H9 (cell line): ENCODE results near the gene PEX5L. TPM values are rescaled to one million over a fixed set of nuclear protein-coding genes. Genes with fewer than 3 reads are reported as not detected.

Experiments used
- DNase-seq: peaks from one replicate; pipeline ENCODE4 v3.0.0-alpha.2; 2017
- H2AFZ ChIP-seq: one replicate; pipeline ENCODE4 v1.6.1; 2013; ENCODE audit warnings: mild to moderate bottlenecking, low read length, control low read depth, moderate library complexity
- H2AK5ac ChIP-seq: 2 replicates; pipeline ENCODE4 v1.6.1; 2013; ENCODE audit warnings: low read length, control low read depth, mixed read lengths; ENCODE audit not compliant: insufficient read length
- H2BK120ac ChIP-seq: one replicate; pipeline ENCODE4 v1.6.1; 2013; ENCODE audit warnings: low read depth, mild to moderate bottlenecking, low read length, control low read depth, inconsistent platforms; ENCODE audit not compliant: poor library complexity, severe bottlenecking
- H2BK12ac ChIP-seq: 2 replicates; pipeline ENCODE4 v1.6.1; 2013; ENCODE audit warnings: low read length, control low read depth, mixed read lengths, low read depth; ENCODE audit not compliant: insufficient read length
- H2BK15ac ChIP-seq: 2 replicates; pipeline ENCODE4 v1.6.1; 2013; ENCODE audit warnings: low read depth, low read length, control low read depth
- H2BK20ac ChIP-seq: one replicate; pipeline ENCODE4 v1.6.1; 2013; ENCODE audit warnings: low read depth, mild to moderate bottlenecking, low read length, control low read depth, inconsistent platforms; ENCODE audit not compliant: poor library complexity, severe bottlenecking
- H2BK5ac ChIP-seq: 2 replicates; pipeline ENCODE4 v1.6.1; 2013; ENCODE audit warnings: low read length, control low read depth, mixed read lengths; ENCODE audit not compliant: insufficient read length
- H3K14ac ChIP-seq: 2 replicates; pipeline ENCODE4 v1.6.1; 2013; ENCODE audit warnings: low read length, control low read depth; ENCODE audit not compliant: insufficient read depth
- H3K18ac ChIP-seq: 2 replicates; pipeline ENCODE4 v1.6.1; 2013; ENCODE audit warnings: low read depth, mild to moderate bottlenecking, mixed read lengths, low read length, control low read depth; ENCODE audit not compliant: insufficient read length
- H3K23ac ChIP-seq: 2 replicates; pipeline ENCODE4 v1.6.1; 2013; ENCODE audit warnings: low read length, control low read depth, mixed read lengths, low read depth; ENCODE audit not compliant: insufficient read length
- H3K23me2 ChIP-seq: 2 replicates; pipeline ENCODE4 v1.6.1; 2013; ENCODE audit warnings: low read depth, mild to moderate bottlenecking, mixed read lengths, low read length, control low read depth; ENCODE audit not compliant: insufficient read length, poor library complexity, severe bottlenecking
- H3K27ac ChIP-seq: 2 replicates; pipeline ENCODE4 v1.5.1; 2013; ENCODE audit warnings: low read length, control low read depth, mixed read lengths, low read depth; ENCODE audit not compliant: insufficient read length
- H3K27me3 ChIP-seq: 2 replicates; pipeline ENCODE4 v1.6.1; 2013; ENCODE audit warnings: low read length, control low read depth, inconsistent platforms; ENCODE audit not compliant: insufficient read depth
- H3K4ac ChIP-seq: 2 replicates; pipeline ENCODE4 v1.6.1; 2013; ENCODE audit warnings: low read depth, mild to moderate bottlenecking, control low read depth, inconsistent platforms, low read length, moderate library complexity
- H3K4me1 ChIP-seq: 2 replicates; pipeline ENCODE4 v1.6.1; 2013; ENCODE audit warnings: low read length, control low read depth, inconsistent platforms; ENCODE audit not compliant: insufficient read depth
- H3K4me2 ChIP-seq: 2 replicates; pipeline ENCODE4 v1.6.1; 2013; ENCODE audit warnings: low read length, control low read depth, mixed read lengths; ENCODE audit not compliant: insufficient read length, insufficient read depth
- H3K56ac ChIP-seq: 2 replicates; pipeline ENCODE4 v1.6.1; 2013; ENCODE audit warnings: low read depth, mild to moderate bottlenecking, mixed read lengths, low read length, control low read depth; ENCODE audit not compliant: insufficient read length
- H3K79me1 ChIP-seq: 2 replicates; pipeline ENCODE4 v1.6.1; 2013; ENCODE audit warnings: low read depth, mild to moderate bottlenecking, moderate library complexity, low read length, control low read depth, inconsistent platforms; ENCODE audit not compliant: insufficient read depth, poor library complexity, severe bottlenecking
- H3K79me2 ChIP-seq: 2 replicates; pipeline ENCODE4 v1.6.1; 2013; ENCODE audit warnings: low read length, control low read depth, inconsistent platforms; ENCODE audit not compliant: insufficient read depth
- H3K9ac ChIP-seq: 2 replicates; pipeline ENCODE4 v1.6.1; 2013; ENCODE audit warnings: low read length, control low read depth, mixed read lengths; ENCODE audit not compliant: insufficient read length; ENCODE audit errors: extremely low read depth
- H3K9me3 ChIP-seq: one replicate; pipeline ENCODE4 v1.6.1; 2013; ENCODE audit warnings: low read depth, low read length, inconsistent platforms; ENCODE audit not compliant: control insufficient read depth
- H3T11ph ChIP-seq: one replicate; pipeline ENCODE4 v1.6.1; 2013; ENCODE audit warnings: mild to moderate bottlenecking, low read length, control low read depth, inconsistent platforms
- H4K20me1 ChIP-seq: one replicate; pipeline ENCODE4 v1.6.1; 2013; ENCODE audit not compliant: control insufficient read depth, insufficient read length, insufficient read depth
- H4K5ac ChIP-seq: 2 replicates; pipeline ENCODE4 v1.6.1; 2013; ENCODE audit warnings: low read depth, mild to moderate bottlenecking, mixed read lengths, low read length, control low read depth; ENCODE audit not compliant: insufficient read length
- H4K8ac ChIP-seq: replicated peaks from 2 replicates; pipeline ENCODE4 v1.6.1; 2013; ENCODE audit warnings: low read length, control low read depth, mixed read lengths, low read depth; ENCODE audit not compliant: insufficient read length
- H4K91ac ChIP-seq: 2 replicates; pipeline ENCODE4 v1.6.1; 2013; ENCODE audit warnings: low read depth, mild to moderate bottlenecking, moderate library complexity, mixed read lengths, low read length, control low read depth; ENCODE audit not compliant: insufficient read length
- H3K27ac Mint-ChIP-seq, 3 experiments: 2 replicates in 2 of 3; 3 replicates in 1 of 3; pipeline ENCODE4 v1.8.0; 2020 to 2021; ENCODE audit warnings: mixed read lengths in 3 of 3, mild to moderate bottlenecking in 1 of 3, moderate library complexity in 1 of 3
- H3K27me3 Mint-ChIP-seq: 2 replicates; pipeline ENCODE4 v1.8.0; 2021; ENCODE audit warnings: low read depth, mild to moderate bottlenecking, moderate library complexity, mixed read lengths
- H3K36me3 Mint-ChIP-seq, 3 experiments: 2 replicates in 2 of 3; 3 replicates in 1 of 3; pipeline ENCODE4 v1.8.0; 2020 to 2021; ENCODE audit warnings: low read depth in 3 of 3, mixed read lengths in 3 of 3; ENCODE audit not compliant: insufficient read depth in 1 of 3
- H3K4me1 Mint-ChIP-seq, 2 experiments: 2 replicates each; pipeline ENCODE4 v1.8.0; 2020; ENCODE audit warnings: mixed read lengths in 2 of 2
- H3K4me3 Mint-ChIP-seq, 2 experiments: 2 replicates in 1 of 2; 3 replicates in 1 of 2; pipeline ENCODE4 v1.8.0; 2020 to 2021; ENCODE audit warnings: mild to moderate bottlenecking in 2 of 2, mixed read lengths in 2 of 2, moderate library complexity in 1 of 2
- H3K9me3 Mint-ChIP-seq, 2 experiments: 2 replicates in 1 of 2; 3 replicates in 1 of 2; pipeline ENCODE4 v1.8.0; 2020; ENCODE audit warnings: mild to moderate bottlenecking in 2 of 2, mixed read lengths in 2 of 2, moderate library complexity in 1 of 2
- CTCF ChIP-seq: fragments of 200-600 bp; sonication (generic); conservative IDR thresholded peaks from 3 replicates; pipeline ENCODE4 v1.8.0; 2021; ENCODE audit warnings: antibody characterized with exemption, mild to moderate bottlenecking
- WGBS: extraction: QIAGEN DNeasy Blood & Tissue Kit; methylation state at CpG from one replicate; pipeline ENCODE4 v1.1.7; 2013; ENCODE audit warnings: missing lambda C conversion rate, low lambda C conversion rate, mixed read lengths; ENCODE audit not compliant: insufficient read length; ENCODE audit errors: extremely low coverage; 5-methylcytosine and 5-hydroxymethylcytosine counted together
- total RNA-seq: library from RNA; stranded (reverse); gene quantifications from 2 replicates; pipeline ENCODE4 v1.2.1, GENCODE V29; 2021

PEX5L gene
- total RNA-seq, 1 experiment from 2014 or later: 0.85 TPM

- H3K79me1 ChIP-seq: no peaks in the 10 kb centered on the region
- H2BK15ac ChIP-seq: no peak overlapping the region
- no peak overlapping the region for H4K91ac ChIP-seq
- no peak overlapping the region for H3K4me2 ChIP-seq
- no peak overlapping the region for H2AFZ ChIP-seq
- no peaks in the 10 kb centered on the region for H4K20me1 ChIP-seq
- no peak overlapping the region for H2BK20ac ChIP-seq
- no peak overlapping the region for H3K27ac ChIP-seq
- DNase-seq: no peak
- no peak for TF ChIP-seq CTCF
- no peaks in the 10 kb centered on the region for H3K4me1 Mint-ChIP-seq
- no peak overlapping the region for H3K14ac ChIP-seq
- no peak overlapping the region for H3K4me3 Mint-ChIP-seq
- no peaks in the 10 kb centered on the region for H3K79me2 ChIP-seq
- WGBS: no CpG with 5 or more reads among the region's 8 CpGs
- H2BK12ac ChIP-seq: no peak overlapping the region
- H3K23me2 ChIP-seq: no peaks in the 10 kb centered on the region
- no peak overlapping the region for H3K23ac ChIP-seq
- H3K27me3 ChIP-seq: no peaks in the 10 kb centered on the region
- H2BK5ac ChIP-seq: no peak overlapping the region
- H3K4me1 ChIP-seq: no peaks in the 10 kb centered on the region
- H3K9me3 ChIP-seq: no peaks in the 10 kb centered on the region
- no peak overlapping the region for H3K18ac ChIP-seq
- no peak overlapping the region for H2BK120ac ChIP-seq
- H3K9ac ChIP-seq: no peak overlapping the region
- H3K9me3 Mint-ChIP-seq: no peaks in the 10 kb centered on the region
- peaks cover 17 to 68% (median 64%) of the 10 kb centered on the region in 3 experiments for H3K36me3 Mint-ChIP-seq
- H3K27me3 Mint-ChIP-seq: no peaks in the 10 kb centered on the region
- no peak overlapping the region for H4K8ac ChIP-seq
- H3K4ac ChIP-seq: no peak overlapping the region
- no peak overlapping the region; a peak in 1 of 7 replicates for H3K27ac Mint-ChIP-seq
- no peak overlapping the region for H2AK5ac ChIP-seq
- no peak overlapping the region for H3K56ac ChIP-seq
- no peak overlapping the region for H3T11ph ChIP-seq
- H4K5ac ChIP-seq: no peak overlapping the region
Observed at GRCh38 chr3:179760944-179761343, 275.8 kb downstream of the PEX5L start.
